ENCODE data around the gene UVRAG.

Gene UVRAG

GRCh38 chr11:75809991-75810390, 5.0 kb upstream of the UVRAG start:
- no peak for DNase-seq (ENCODE audit: low read depth)

GRCh38 chr11:75810637-75811390, 4.2 kb upstream of the UVRAG start:
- no peak for DNase-seq (ENCODE audit: low read depth)

GRCh38 chr11:75811485-75811884, 3.5 kb upstream of the UVRAG start:
- DNase-seq (ENCODE audit: low read depth) = no peak

- DNase-seq (ENCODE audit: low read depth) = no peak
These were observed 2.4 kb upstream of the UVRAG start for GRCh38 chr11:75812542-75813040.

- DNase-seq (ENCODE audit: low read depth) = no peak
These were observed 1.9 kb upstream of the UVRAG start for GRCh38 chr11:75813124-75813523.

- DNase-seq (ENCODE audit: low read depth) = no peak
These were observed 1.4 kb upstream of the UVRAG start for GRCh38 chr11:75813622-75814039.

- no peak for DNase-seq (ENCODE audit: low read depth)
These were observed 690 bp upstream of the UVRAG start for GRCh38 chr11:75814363-75814676.

- peak; percentile 10 for DNase-seq (ENCODE audit: low read depth)
These were observed 547 bp downstream of the UVRAG start for GRCh38 chr11:75815345-75816168.

GRCh38 chr11:75816561-75817239, 1.7 kb downstream of the UVRAG start:
- no peak for DNase-seq (ENCODE audit: low read depth)

- DNase-seq (ENCODE audit: low read depth) = no peak
These were observed 5.6 kb downstream of the UVRAG start for GRCh38 chr11:75820645-75821044.

- DNase-seq (ENCODE audit: low read depth) = no peak
These were observed 6.2 kb downstream of the UVRAG start for GRCh38 chr11:75821202-75821601.

GRCh38 chr11:75822541-75822940, 7.5 kb downstream of the UVRAG start:
- no peak for DNase-seq (ENCODE audit: low read depth)

- DNase-seq (ENCODE audit: low read depth) = no peak
These were observed 8.4 kb downstream of the UVRAG start for GRCh38 chr11:75823415-75823814.

- DNase-seq (ENCODE audit: low read depth) = no peak
These were observed 8.9 kb downstream of the UVRAG start for GRCh38 chr11:75823946-75824345.

GRCh38 chr11:75826461-75827230, 11.6 kb downstream of the UVRAG start:
- no peak for DNase-seq (ENCODE audit: low read depth)

- DNase-seq (ENCODE audit: low read depth) = no peak
These were observed 12.6 kb downstream of the UVRAG start for GRCh38 chr11:75827562-75827961.

GRCh38 chr11:75831915-75832502, 17.0 kb downstream of the UVRAG start:
- DNase-seq (ENCODE audit: low read depth) = no peak

GRCh38 chr11:75834728-75835127, 19.7 kb downstream of the UVRAG start:
- no peak for DNase-seq (ENCODE audit: low read depth)

GRCh38 chr11:75836417-75836816, 21.4 kb downstream of the UVRAG start:
- no peak for DNase-seq (ENCODE audit: low read depth)

- DNase-seq (ENCODE audit: low read depth) = no peak
These were observed 24.8 kb downstream of the UVRAG start for GRCh38 chr11:75839851-75840250.

- DNase-seq (ENCODE audit: low read depth) = no peak
These were observed 25.5 kb downstream of the UVRAG start for GRCh38 chr11:75840522-75840921.

GRCh38 chr11:75841739-75842138, 26.7 kb downstream of the UVRAG start:
- DNase-seq (ENCODE audit: low read depth) = no peak
